HuH-7 (cell line): ENCODE results near the gene BMP8B.

Source experiments
- DNase-seq: peaks from one replicate; pipeline ENCODE4 v3.0.0; 2011; ENCODE audit warnings: low spot score

BMP8B gene

DNA sequence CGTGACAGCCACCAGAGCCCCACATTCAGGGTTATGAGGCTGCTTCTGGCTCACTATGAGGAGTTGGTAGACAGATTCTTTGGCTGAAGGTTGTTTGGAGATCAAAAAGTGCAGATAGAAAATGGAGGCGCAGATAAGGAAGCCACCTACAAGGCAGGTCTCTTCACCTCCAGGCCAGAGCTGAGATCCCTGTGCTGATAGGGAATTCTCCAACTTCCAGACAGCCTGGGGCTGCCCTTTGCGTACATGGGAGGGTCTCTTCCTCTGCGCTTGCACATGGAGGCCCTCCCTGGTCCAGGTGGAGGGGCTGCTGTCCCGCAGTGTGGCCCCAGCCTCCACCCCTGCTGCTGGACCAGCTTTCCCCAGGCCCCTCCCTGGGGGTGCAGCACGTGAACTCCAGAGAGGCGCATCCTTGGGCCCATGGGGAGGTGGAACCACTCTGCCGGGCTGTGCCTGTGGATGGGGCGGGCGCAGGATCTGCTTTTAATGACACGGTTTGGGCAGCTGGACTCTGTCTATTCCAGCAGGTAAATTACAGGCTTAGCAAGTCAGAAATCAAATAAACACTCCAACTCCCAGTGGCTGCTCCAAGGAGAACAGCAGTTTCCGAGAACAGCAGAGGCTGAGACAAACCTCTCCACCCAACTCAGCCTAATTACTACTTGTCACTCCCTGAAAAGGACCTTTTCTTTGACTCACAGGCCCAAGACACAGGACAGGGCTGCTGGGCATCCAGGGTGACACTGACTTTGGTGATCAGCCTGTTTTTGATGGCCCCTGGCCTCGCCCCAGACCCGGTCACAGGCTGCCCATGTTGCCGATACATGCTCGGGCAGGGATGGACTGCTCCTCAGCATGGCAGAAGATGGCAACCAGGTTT, 29.9 kb downstream of the BMP8B start:
- DNase-seq = no peak

DNA sequence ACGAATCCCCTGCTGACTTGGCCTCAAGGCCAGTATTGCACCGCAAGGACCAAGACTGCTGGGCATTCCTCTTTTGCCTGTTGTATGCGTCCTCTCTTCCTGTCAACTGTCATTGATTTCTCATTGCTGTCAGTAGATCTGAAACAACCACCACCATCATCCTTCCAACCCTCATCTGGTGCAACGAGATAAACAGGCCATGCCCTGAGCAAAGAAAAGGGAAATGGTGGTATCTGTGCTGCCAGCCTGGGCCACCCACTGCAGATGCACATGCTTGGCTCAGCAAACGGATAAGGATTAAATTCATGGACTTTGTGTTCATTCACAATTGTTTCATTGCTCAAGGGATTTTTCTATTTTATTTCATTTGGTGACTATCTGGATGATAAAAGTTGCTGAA, 31.2 kb downstream of the BMP8B start:
- DNase-seq = no peak

DNA sequence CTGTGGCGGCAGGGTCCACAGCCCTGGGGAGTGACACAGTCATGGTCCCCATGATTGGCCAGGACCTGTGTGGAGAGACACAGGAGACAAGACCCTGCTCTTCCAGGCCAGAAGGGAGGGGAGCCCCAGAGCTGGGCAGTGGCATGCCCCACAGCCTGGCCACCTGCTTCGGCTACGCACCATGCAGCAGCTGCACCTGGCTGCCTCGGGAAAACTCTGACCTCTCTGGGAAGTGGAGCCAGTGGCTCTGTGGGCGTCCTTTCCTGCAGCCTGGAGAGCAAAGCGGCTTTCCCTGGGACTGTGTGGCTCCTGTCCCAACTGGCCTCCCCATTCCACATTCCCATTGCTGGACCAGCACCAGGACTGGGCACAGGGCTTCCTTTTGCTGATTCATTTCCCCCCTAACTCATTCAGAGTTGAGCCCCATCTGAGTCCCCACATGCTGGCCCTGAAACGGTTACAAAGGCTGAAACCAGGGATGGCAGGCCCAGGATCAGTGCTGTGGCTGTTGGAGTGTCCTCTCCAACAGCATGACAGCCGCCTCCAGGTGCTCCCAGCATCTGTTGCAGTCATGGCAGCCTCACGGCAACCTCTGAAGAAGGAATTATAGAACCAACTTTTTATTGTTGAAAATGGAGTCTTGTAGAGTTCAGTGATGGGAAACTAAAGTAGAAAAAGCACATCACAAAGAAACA, 32.6 kb downstream of the BMP8B start:
- no peak for DNase-seq

DNA sequence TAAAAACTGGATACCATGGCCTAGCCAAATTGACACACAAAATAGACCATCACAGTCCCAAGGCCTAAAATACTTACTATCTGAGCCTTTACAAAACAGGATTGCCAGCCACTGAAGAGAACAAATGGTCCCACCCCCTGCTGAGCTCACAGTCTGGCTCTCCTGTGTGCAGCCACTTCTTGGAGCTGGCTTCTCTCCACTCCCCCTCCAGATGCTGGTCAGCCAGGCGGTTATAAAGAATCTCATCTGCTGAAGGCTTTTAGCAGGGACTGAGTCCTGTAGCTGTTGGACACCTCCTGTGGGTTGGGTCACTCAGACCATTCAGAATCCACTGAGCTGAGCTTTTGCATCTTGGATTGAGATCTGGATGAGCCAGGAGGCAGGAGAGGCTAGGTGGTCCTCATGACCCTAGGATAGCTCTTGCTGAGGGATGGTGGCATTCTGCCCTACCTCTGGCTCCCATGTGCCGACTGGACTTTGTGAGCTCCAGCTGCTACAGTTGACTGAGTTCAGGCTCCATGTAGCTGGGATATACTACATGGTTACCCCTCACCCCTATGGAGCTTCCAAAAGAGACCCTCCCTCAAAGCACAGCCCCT, 33.7 kb downstream of the BMP8B start:
- DNase-seq = no peak

DNA sequence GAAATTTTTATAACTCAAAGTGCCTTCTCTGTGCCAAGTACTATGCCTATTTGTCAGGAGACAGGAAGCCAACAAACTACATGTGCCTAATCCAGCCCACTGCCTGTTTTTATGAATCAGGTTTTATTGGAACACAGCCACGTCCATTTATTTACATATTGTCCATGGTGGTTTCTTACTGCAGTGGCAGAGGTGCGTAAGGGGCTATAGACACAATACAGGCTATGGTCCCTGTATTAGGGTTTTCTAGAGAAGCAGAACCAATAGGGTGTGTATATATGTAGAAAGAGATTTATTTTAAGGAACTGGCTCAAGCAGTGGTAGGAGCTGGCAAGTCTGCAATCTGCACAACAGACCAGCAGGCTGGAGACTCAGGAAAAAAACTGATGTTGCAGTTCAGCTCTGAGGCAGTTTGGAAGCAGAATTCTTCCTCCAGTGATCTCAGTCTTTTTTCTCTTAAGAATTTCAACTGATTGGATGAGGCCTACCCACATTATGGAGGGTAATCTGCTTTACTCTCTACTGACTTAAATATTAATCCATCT, 34.6 kb downstream of the BMP8B start:
- DNase-seq = no peak

DNA sequence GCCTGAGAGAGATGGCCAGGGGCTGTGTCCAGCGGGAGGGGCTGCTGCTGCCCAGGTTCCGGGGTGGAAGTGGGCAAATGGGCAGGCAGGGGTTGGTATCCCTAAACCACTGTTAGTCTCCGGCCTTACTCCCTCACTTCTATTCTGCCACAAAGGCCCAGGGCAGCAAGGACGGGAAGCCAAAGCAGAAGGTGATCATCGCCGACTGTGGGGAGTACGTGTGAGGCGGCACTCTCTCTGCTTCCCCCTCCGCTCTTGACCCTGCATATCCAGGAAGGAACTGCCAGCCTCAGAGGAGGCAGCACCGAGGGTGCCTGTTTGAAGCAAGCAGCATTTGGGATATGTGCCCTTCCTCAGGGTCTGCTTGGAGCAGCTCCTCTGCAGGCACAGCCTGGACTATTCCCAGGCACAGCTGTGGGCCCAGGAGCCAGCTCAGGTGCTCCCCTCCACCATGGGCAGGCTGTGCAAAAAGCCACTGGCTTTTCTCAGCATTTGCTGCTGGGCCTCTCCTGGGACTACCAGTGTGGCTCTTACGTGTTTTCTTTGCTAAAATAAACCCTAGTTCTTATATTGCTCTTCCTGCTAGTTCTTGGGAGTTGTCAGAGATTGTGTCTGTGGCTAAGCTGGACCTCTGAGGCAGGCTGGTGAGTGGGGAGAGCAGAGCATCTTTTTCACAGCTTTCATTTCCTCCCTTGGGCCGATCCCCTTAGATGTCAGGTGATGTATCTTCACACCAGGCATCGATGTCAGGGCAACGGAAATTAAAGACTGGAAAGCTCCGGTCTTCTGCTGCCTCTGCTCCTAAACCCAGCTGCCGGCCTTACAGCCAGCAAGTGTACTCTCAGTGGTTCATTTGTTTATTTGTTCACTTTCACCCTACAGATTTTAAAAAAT, 35.3 kb downstream of the BMP8B start:
- DNase-seq = no peak

DNA sequence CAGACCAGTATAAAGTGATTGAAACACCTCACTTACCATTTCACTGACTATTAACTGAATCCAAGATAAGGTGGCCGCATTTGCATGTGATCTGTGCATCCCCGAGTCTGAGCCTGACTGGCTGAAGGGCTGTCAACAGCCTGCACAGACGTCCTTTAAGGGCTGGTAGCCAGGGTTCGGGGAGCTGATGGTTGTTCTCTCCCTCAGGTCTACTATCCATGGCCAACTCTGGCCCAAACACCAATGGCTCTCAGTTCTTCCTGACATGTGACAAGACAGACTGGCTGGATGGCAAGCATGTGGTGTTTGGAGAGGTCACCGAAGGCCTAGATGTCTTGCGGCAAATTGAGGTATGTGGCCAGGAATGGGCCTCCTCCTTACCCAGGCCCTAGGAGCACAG, 36.0 kb downstream of the BMP8B start:
- DNase-seq = no peak

DNA sequence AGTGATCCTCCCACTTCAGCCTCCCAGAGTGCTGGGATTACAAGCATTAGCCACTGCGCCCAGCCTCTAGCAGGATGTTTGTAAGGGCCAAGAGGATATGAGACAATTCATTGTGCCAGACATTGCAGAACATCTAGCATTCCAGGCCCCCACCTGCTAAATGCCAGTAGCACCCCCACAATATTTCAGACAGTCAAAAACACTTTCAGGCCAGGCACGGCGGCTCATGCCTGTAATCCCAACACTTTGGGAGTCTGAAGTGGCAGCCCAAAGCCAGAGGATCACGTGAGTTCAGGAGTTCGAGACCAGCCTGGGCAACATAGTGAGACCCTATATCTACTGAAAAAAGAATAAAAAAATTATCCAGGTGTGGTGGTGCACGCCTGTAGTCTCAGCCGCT, 37.1 kb downstream of the BMP8B start:
- DNase-seq = no peak

DNA sequence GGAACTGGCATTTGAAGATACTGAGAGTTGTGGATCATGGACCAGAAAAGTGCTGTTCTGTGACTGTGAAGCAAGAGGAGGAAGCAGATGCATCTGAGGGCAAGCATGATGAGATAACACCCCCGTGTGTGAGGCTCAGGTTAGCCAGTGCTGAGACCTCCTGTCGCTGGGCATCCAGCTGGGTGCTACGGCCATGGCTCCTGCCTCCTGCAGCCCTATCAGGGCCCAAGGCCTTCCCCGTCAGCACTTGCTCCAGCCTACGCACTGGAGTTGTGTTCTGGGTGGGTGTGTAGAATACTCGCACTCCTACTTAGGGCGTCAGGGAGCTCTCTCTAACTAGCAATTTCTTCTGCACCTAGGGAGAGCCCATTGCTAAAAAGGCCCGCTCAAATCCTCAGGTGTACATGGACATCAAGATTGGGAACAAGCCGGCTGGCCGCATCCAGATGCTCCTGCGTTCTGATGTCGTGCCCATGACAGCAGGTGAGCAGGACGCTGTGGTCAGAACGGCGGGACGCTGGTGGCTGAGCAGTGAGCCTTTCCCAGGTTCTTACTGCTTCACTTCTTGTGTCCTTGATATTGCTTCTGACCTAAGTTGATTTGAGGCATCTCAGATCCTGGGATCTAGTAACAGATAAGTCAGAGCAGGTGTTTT, 43.5 kb downstream of the BMP8B start:
- DNase-seq = no peak

DNA sequence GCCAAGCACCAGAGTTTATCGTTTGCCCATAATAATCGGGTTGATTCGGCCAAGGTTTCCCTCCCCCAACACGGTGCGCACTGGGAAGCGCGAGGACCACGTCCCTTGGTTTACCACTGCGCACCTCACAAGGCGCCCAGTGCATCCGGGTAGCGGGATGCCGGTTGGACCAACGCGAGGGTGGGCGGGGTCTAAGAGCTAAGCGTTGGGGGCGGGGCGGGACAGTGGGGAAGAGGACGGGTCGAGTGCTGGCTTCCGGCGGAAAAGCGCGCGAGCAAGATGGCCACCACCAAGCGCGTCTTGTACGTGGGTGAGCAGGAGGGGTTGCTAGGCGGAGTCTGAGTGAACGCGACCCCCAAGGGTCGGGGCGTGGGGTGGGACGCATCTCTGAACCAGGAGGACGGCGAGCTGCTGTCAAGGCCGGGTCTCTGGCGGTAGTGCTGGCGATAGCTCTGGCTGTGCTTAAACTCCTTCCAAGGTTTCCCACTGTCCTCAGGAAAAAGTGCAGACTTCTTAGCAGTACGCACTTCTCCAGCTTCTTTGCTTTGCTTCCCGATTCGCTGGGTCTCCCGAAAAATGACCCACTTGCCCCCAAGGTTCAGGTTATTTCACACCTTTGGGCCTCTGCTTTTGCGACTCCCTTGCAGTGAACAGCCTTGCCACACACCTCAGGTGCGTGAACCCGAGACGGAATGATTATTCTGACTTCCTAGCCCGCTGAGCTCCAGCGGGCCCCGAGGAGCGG, 49.9 kb downstream of the BMP8B start, which contains the start of gene PPIE:
TSS of gene PPIE (plus strand) at position 261 of the 745 bp plus-strand sequence. CDS start at position 280, 19 bp downstream.
- DNase-seq = peak; percentile 74

DNA sequence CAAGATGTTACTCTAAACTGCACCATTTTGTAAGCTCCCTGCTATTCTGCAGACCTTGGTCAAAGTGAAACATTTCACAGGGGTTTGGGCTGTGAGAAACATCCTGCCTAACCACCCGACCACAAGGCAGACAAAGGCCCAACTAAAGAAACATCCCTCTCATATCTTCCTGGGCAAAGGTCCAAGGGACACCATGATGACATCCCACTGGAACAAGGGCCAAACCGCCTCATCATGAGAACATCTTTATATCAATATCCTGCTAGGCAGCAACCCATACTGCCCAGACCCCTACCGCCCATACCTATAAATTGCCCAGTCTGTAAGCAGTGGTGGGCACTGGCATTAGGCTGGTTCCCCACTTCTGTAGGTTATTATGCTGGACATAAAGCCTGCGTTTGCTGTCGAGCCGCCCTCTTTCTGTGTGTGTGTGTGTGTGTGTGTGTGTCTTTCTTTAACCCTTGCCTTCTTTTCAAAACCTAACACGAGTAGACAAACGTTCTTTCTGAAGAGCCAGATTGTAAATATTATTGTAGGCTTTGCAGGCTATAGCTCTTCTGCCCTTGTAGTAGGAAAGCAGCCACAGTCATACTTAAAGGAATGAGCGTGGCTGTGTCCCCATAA, 51.0 kb downstream of the BMP8B start:
- no peak for DNase-seq

DNA sequence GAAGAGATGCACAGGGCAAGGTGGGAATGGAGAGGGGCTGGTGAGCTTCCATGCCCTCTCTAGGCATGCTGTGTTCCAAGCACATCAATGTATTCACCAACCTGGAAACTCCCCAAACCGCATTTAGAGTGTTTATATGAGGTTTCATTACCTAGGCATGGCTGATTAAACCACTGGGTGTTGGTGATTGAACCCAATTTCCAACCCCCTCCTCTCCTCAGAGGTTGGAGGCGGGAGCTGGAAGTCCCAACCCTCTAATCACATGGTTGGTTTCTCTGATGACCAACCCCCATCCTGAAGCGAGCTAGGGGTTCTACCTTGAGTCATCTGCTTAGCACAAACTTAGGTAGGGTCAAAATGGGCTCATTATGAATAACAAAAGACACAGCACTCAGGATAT, 52.9 kb downstream of the BMP8B start:
- DNase-seq = no peak

DNA sequence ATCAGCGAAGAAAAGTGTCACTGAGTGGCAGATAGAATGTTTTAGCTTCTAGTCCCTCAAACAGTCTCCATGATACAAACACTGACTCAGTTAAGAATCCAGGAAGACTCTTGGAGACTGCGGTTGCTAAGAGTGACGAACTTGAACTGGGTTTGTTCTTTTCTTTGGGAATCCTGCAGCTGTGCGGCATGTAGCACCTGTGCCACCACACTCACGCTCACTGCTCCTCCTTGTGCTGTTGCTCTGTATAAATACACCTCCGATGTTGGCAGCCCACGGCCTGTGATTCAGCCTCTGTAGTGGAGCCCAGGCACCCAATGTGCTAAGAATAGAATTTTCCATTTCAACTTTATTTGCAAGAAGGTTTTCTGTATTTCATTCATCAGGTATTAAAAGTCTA, 55.5 kb downstream of the BMP8B start:
- DNase-seq = no peak

DNA sequence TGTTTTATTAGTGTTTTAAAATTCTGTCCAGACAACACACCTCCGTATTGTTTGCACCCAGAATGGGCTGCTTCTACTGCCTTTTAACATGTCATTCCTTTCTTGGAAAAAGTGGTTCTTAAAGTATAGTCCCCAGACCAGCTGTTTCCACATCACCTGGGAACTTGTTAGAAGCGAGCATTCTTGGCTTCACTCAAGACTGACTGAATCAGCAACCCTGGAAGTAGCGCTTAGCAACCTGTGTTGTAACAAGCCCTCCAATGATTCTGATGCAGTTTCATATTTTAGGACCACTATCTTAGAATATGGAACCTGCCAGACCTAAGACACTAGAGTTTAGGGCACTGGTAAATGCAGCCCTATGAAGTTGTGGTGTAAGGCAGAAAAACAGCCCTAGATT, 55.9 kb downstream of the BMP8B start:
- no peak for DNase-seq

DNA sequence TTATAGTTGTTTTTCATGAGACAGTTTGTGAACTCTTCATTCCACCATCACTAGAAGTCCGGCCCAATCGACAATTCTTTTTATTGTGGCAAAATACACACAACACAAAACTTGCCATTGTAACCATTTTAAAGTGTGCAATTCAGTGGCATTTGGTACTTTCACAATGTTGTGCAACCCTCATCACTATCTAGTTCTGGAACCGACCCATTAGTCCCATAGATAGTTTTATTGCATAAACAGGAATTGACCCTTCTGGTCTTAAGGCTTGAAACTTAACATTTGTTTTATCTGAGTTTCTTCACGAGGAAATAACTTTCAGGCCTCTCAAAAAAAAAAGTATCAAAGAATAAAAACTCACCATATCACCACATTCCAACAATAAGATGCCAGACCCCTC, 58.8 kb downstream of the BMP8B start:
- no peak for DNase-seq

DNA sequence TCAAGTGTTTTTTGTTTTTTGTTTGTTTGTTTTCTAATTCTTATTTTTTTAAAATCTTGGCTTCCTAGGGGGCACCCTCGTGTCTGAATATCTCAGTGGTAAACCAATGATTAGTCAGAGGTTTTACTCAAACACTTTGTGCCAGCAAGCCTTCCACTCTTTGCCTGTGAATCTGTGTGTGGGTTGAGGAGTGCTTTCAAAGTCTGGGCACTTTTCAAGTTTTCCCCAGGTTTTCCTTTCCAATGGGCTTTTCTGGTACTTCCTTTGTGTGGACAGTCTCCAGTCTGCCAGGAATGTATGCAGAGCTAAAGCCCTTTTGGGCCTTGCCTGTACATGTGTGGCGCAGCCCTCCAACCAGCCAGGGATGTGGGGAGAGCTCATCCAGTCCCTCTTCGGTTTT, 59.6 kb downstream of the BMP8B start:
- DNase-seq = no peak

DNA sequence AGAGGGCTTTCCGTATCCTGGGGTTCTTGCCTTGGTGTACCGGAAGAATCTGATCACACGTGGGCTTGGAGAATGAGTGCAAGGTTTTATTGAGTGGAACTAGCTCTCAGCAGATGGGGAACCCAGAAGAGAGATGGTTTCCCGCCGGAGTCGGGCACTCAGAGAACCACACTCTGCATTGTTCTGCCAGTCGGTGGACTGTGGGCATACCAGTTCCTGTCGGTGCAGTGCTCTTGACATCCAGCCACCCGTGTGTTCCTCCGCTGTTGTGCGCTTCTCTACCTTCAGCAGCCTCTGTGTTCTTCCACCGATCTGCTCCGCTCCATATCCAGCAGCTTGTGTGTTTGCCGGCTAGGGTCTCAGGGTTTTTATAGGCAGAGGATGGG, 60.7 kb downstream of the BMP8B start:
- no peak for DNase-seq

DNA sequence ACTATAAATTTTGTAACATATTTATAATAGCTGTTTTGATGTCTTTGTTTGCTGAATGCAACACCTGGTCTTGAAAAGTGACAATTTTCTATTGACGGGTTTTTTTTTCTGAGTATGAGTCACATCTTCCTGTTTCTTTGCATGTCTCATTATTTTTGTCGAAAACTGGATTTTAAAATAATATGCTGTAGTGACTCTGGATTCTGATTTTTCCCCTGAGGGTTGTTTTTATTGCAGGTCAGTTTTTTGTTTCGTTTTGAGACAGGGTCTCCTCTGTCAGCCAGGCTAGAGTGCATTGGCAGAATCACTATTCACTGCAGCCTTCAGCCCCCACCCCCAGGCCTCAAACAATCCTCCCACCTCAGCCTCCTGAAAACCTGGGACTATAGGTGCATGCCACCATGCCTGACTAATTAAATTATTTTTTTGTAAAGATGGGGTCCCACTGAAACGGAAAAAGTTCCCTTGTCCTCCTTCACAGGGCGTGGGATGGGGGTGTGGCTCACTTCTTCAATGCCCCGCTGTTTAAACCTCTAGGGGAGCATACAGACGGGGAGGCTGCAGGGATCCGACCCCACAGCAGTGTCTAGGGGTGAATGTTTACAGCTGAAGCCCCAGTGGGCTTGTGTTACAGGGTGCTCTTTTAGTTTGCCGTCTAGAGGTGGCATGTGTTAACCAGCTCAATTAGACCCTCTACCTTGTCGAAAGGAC, 61.3 kb downstream of the BMP8B start:
- no peak for DNase-seq

DNA sequence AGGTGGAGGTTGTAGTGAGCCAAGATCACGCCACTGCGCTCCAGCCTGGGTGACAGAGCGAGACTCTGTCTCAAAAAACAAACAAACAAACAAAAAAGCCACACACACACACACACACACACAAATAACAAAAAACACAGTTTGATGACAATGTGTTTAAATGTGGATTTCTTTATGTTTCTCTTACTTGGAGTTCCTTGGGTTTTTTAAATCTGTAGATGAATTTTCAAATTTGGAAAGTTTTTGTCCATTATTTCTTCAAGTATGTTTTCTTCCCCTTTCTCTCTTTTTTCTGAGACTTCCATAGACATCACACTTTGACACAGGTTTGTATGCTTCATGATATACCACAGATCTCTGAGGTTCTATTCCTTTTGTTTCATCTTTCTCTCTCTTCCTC, 62.1 kb downstream of the BMP8B start:
- DNase-seq = no peak
